ENCODE measurements around the gene OTULIN.
A peak's percentile ranks its signal among the peaks of the same experiment; 100 is the strongest.

Gene OTULIN

GRCh38 chr5:14699159-14699558 is 34.6 kb downstream of the OTULIN start:
- no peak for DNase-seq

GRCh38 chr5:14699807-14700400 is 35.4 kb downstream of the OTULIN start:
- DNase-seq = no peak

- peak; percentile 73 to 75 for DNase-seq
Observed at GRCh38 chr5:14700478-14701436, 36.2 kb downstream of the OTULIN start.

GRCh38 chr5:14701556-14701955 is 37.0 kb downstream of the OTULIN start:
- DNase-seq = no peak

- no peak for DNase-seq
Observed at GRCh38 chr5:14702238-14702839, 37.8 kb downstream of the OTULIN start.

GRCh38 chr5:14705556-14705955 is 41.0 kb downstream of the OTULIN start:
- no peak for DNase-seq

- peak; percentile 43 to 51 for DNase-seq
Observed at GRCh38 chr5:14706615-14707021, 42.1 kb downstream of the OTULIN start.

- no peak for DNase-seq
Observed at GRCh38 chr5:14707811-14708390, 43.4 kb downstream of the OTULIN start.

GRCh38 chr5:14708551-14708950 is 44.0 kb downstream of the OTULIN start:
- no peak for DNase-seq

GRCh38 chr5:14710313-14710994 is 45.9 kb downstream of the OTULIN start:
- DNase-seq = no peak

GRCh38 chr5:14712131-14712530 is 47.6 kb downstream of the OTULIN start:
- no peak for DNase-seq

- DNase-seq = no peak
Observed at GRCh38 chr5:14712666-14713065, 48.1 kb downstream of the OTULIN start.

- no peak for DNase-seq
Observed at GRCh38 chr5:14713476-14714390, 49.2 kb downstream of the OTULIN start.

- DNase-seq = no peak
Observed at GRCh38 chr5:14714706-14715105, 50.2 kb downstream of the OTULIN start.

GRCh38 chr5:14715481-14715880 is 51.0 kb downstream of the OTULIN start:
- DNase-seq = no peak

GRCh38 chr5:14716755-14717752 is 52.5 kb downstream of the OTULIN start:
- no peak for DNase-seq

- no peak for DNase-seq
Observed at GRCh38 chr5:14718778-14719177, 54.3 kb downstream of the OTULIN start.

GRCh38 chr5:14720236-14720923 is 55.9 kb downstream of the OTULIN start:
- DNase-seq = no peak

GRCh38 chr5:14721990-14722656 is 57.6 kb downstream of the OTULIN start:
- no peak for DNase-seq

Data from Kasumi-1 (cell line).